CD4-positive, alpha-beta T cell treated with Interleukin-21 for 1 hour (primary cell): ENCODE data around the gene ESR1.

Source experiments
- DNase-seq: peaks from one replicate; pipeline ENCODE4 v3.0.0-alpha.2; 2020

ESR1 gene

GRCh38 chr6:152143359-152143758 is 335.9 kb downstream of the ESR1 start:
- no peak for DNase-seq

GRCh38 chr6:152146385-152146784 is 338.9 kb downstream of the ESR1 start:
- DNase-seq, result no peak

GRCh38 chr6:152147269-152147668 is 339.8 kb downstream of the ESR1 start:
- no peak for DNase-seq

GRCh38 chr6:152148412-152148811 is 340.9 kb downstream of the ESR1 start:
- DNase-seq, result no peak

GRCh38 chr6:152150196-152150595 is 342.7 kb downstream of the ESR1 start:
- no peak for DNase-seq

GRCh38 chr6:152151920-152152319 is 344.4 kb downstream of the ESR1 start:
- no peak for DNase-seq

GRCh38 chr6:152154559-152155356 is 347.3 kb downstream of the ESR1 start:
- DNase-seq, result no peak

GRCh38 chr6:152155792-152156191 is 348.3 kb downstream of the ESR1 start:
- no peak for DNase-seq

GRCh38 chr6:152160346-152160745 is 352.9 kb downstream of the ESR1 start:
- no peak for DNase-seq

- no peak for DNase-seq
Measured at GRCh38 chr6:152161501-152161900, 354.0 kb downstream of the ESR1 start.

- no peak for DNase-seq
Measured at GRCh38 chr6:152164957-152165356, 357.5 kb downstream of the ESR1 start.

GRCh38 chr6:152166497-152166896 is 359.0 kb downstream of the ESR1 start:
- DNase-seq, result no peak

GRCh38 chr6:152166897-152167296 is 359.4 kb downstream of the ESR1 start:
- no peak for DNase-seq

GRCh38 chr6:152167641-152168603 is 360.4 kb downstream of the ESR1 start:
- no peak for DNase-seq

GRCh38 chr6:152170313-152170701 is 362.8 kb downstream of the ESR1 start:
- no peak for DNase-seq

- peak; percentile 66 for DNase-seq
Measured at GRCh38 chr6:152170702-152171667, 363.5 kb downstream of the ESR1 start.

GRCh38 chr6:152173321-152173720 is 365.8 kb downstream of the ESR1 start:
- no peak for DNase-seq

- DNase-seq, result no peak
Measured at GRCh38 chr6:152173957-152174356, 366.5 kb downstream of the ESR1 start.

- no peak for DNase-seq
Measured at GRCh38 chr6:152176268-152176667, 368.8 kb downstream of the ESR1 start.
